ENCODE measurements around the gene SEMA5A. TPM values are rescaled to one million over a fixed set of nuclear protein-coding genes. Genes with fewer than 3 reads are reported as not detected.

SEMA5A gene
- total and polyA plus RNA-seq, 11 donors = 4.6 to 71.5 (median 33.8) TPM

DNA sequence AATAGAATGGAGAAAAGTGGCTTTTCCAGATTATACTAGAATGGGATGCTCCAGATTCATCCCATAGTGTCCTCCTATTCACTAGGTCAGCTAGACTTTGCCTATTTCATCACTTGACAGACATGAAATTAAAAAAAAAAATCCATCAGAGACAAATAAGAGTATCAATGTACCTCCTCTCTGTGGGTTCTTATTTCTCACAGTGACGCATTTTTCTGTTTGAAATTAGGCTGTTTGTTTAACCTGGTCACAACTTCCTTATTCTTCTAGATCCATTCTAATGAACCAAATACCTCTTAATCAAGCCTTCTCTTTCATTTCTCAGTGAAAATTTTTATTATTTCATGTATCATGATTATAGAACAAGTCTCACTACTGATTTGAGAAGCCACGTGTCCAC is 305.4 kb downstream of the SEMA5A start:
- intact Hi-C loops (cut with DNase I) = no loop called here
- ATAC-seq (no peak), DNase-seq (no peak)
- TF ChIP-seq POLR2A (IDR thresholded peaks at IDR 0.05) = no peak
- TF ChIP-seq, protein P1, sequence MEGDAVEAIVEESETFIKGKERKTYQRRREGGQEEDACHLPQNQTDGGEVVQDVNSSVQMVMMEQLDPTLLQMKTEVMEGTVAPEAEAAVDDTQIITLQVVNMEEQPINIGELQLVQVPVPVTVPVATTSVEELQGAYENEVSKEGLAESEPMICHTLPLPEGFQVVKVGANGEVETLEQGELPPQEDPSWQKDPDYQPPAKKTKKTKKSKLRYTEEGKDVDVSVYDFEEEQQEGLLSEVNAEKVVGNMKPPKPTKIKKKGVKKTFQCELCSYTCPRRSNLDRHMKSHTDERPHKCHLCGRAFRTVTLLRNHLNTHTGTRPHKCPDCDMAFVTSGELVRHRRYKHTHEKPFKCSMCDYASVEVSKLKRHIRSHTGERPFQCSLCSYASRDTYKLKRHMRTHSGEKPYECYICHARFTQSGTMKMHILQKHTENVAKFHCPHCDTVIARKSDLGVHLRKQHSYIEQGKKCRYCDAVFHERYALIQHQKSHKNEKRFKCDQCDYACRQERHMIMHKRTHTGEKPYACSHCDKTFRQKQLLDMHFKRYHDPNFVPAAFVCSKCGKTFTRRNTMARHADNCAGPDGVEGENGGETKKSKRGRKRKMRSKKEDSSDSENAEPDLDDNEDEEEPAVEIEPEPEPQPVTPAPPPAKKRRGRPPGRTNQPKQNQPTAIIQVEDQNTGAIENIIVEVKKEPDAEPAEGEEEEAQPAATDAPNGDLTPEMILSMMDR (IDR thresholded peaks at IDR 0.05) = no peak
- Histone ChIP-seq H3K9me3 (no peaks in the 10 kb centered on the region), H3K27ac (no peak overlapping the region), H3K36me3 (no peaks in the 10 kb centered on the region), H3K27me3 (no peaks in the 10 kb centered on the region), H3K4me3 (no peak overlapping the region), H3K4me1 (peaks cover 0 to 6% (median 0%) of the 10 kb centered on the region in 12 donors)
- 67 to 80% (median 79%) methylated on average over 2 of the region's 2 CpGs for WGBS, 4 donors

DNA sequence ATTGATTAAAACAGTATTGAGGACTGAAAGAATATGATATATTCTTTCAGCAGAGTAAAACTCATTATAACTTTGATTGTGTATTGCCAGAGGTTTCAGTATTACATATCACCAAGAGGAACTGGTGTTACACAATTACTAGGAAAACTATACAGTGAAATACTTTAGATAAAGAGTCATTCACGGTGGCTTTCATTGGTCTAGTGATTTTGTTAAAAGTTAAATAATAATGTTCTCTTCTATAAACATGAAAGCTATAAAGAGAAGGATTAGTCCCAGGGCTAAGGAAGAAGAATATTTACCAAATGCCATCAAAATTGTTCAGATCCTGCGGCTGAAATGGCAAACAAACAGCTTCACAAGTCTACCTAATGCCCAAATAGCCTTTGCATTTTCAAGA is 306.2 kb downstream of the SEMA5A start:
- TF ChIP-seq, protein P1 (IDR thresholded peaks at IDR 0.05) = no peak
- no peak for TF ChIP-seq POLR2A (IDR thresholded peaks at IDR 0.05)
- H3K36me3 ChIP-seq = no peaks in the 10 kb centered on the region
- no peaks in the 10 kb centered on the region for H3K9me3 ChIP-seq
- H3K4me1 ChIP-seq = peaks cover 0 to 6% (median 0%) of the 10 kb centered on the region in 12 donors
- ATAC-seq = no peak
- no peak overlapping the region for H3K27ac ChIP-seq
- intact Hi-C loops (cut with DNase I) = no loop called here
- 52 to 68% (median 59%) methylated on average over 2 of the region's 2 CpGs for WGBS, 4 donors
- no peaks in the 10 kb centered on the region for H3K27me3 ChIP-seq
- no peak overlapping the region for H3K4me3 ChIP-seq
- no peak for DNase-seq

DNA sequence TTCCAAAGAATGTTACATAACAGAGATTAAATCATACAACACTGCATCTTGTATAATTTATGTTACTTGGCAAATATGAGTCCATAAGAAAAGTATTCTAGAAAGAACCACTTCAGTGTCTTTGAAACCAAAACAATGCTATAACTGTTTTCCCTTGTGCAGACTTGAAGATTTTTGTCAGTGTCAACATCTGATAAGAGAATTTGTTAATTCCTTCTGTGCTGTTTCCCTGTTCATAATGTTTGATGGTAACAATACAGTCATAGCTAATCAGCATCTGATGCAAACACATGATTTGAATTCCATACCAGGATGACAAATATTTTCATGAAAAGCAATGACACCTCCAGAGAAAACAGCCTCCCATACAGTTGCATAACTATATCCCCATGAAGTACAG is 306.8 kb downstream of the SEMA5A start:
- DNase-seq (no peak), ATAC-seq (no peak)
- Histone ChIP-seq H3K9me3 (no peaks in the 10 kb centered on the region), H3K4me1 (peaks cover 0 to 6% (median 0%) of the 10 kb centered on the region in 12 donors), H3K36me3 (no peaks in the 10 kb centered on the region), H3K4me3 (no peak overlapping the region), H3K27ac (no peak overlapping the region), H3K27me3 (no peaks in the 10 kb centered on the region)
- TF ChIP-seq, protein P1 (IDR thresholded peaks at IDR 0.05) = no peak
- TF ChIP-seq POLR2A (IDR thresholded peaks at IDR 0.05) = no peak
- intact Hi-C loops (cut with DNase I) = no loop called here

DNA sequence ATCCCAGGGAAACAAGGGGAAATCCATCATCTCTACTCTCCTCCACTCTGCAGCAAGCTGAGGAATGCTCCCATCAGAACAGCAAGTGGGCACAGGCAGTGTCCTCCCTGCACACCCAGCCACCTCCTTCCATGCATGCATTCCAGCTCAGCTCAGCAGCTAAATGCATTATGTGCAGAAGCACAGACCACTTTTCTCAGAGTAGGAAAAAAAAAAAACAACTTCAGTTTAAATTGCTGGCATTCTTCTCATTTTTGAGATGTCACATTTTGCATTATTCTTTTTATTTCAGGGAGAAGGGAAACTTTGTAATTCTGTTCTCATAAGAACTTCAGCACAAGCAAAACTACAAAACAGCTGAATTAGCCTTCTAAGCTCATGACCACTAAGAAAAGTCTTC is 312.2 kb downstream of the SEMA5A start:
- intact Hi-C loops (cut with DNase I) = no loop called here
- Histone ChIP-seq H3K4me3 (no peak overlapping the region), H3K36me3 (peaks cover 0 to 3% (median 0%) of the 10 kb centered on the region in 9 donors), H3K27ac (no peak overlapping the region), H3K4me1 (peaks cover 0 to 6% (median 0%) of the 10 kb centered on the region in 12 donors), H3K27me3 (no peaks in the 10 kb centered on the region), H3K9me3 (no peaks in the 10 kb centered on the region)
- TF ChIP-seq POLR2A (IDR thresholded peaks at IDR 0.05) = no peak
- TF ChIP-seq, protein P1 (IDR thresholded peaks at IDR 0.05) = no peak
- DNase-seq (no peak), ATAC-seq (no peak)
